Muscle layer of duodenum (tissue), 2 donors: Measurements from ENCODE around the gene SNRNP27.
"Not testable (repeated sequence)": the region's sequence is repeated elsewhere in the genome, so short reads cannot be mapped to it uniquely, and the experiment has no call there.

Experiments
- H3K27ac ChIP-seq: one replicate; pipeline ENCODE4 v1.7.0; 2013; ENCODE audit warnings: mild to moderate bottlenecking, low read length
- H3K27me3 ChIP-seq: one replicate; pipeline ENCODE4 v1.7.0; 2013; ENCODE audit warnings: low read depth, mild to moderate bottlenecking, control low read depth, low read length
- H3K36me3 ChIP-seq, 2 donors: one replicate each; pipeline ENCODE4 v1.7.0; 2013; ENCODE audit warnings: low read length in 2 of 2, control low read depth in 1 of 2, mild to moderate bottlenecking in 1 of 2; ENCODE audit not compliant: insufficient read depth in 2 of 2, control insufficient read depth in 1 of 2
- H3K4me1 ChIP-seq, 2 donors: one replicate each; pipeline ENCODE4 v1.7.0; 2013; ENCODE audit warnings: low read length in 2 of 2, mild to moderate bottlenecking in 2 of 2, control low read depth in 1 of 2, moderate library complexity in 1 of 2; ENCODE audit not compliant: insufficient read depth in 2 of 2, control insufficient read depth in 1 of 2
- H3K4me3 ChIP-seq, 2 donors: one replicate each; pipeline ENCODE4 v1.7.0; 2013; ENCODE audit warnings: low read length in 2 of 2, low read depth in 1 of 2, mild to moderate bottlenecking in 1 of 2
- H3K9me3 ChIP-seq, 2 donors: one replicate each; pipeline ENCODE4 v1.7.0; 2013; ENCODE audit warnings: low read length in 2 of 2, control low read depth in 1 of 2, mild to moderate bottlenecking in 1 of 2; ENCODE audit not compliant: control insufficient read depth in 1 of 2
- donor health status: healthy.

SNRNP27 gene

GRCh38 chr2:69890881-69891280, 2.9 kb upstream of the SNRNP27 start:
- no peak overlapping the region for H3K27ac ChIP-seq
- no peak overlapping the region for H3K4me3 ChIP-seq
- H3K4me1 ChIP-seq = peaks cover 0 to 13% of the 10 kb centered on the region in 2 donors
- H3K36me3 ChIP-seq = peaks cover 0 to 4% of the 10 kb centered on the region in 2 donors
- no peaks in the 10 kb centered on the region for H3K9me3 ChIP-seq
- H3K27me3 ChIP-seq = no peaks in the 10 kb centered on the region

DNA sequence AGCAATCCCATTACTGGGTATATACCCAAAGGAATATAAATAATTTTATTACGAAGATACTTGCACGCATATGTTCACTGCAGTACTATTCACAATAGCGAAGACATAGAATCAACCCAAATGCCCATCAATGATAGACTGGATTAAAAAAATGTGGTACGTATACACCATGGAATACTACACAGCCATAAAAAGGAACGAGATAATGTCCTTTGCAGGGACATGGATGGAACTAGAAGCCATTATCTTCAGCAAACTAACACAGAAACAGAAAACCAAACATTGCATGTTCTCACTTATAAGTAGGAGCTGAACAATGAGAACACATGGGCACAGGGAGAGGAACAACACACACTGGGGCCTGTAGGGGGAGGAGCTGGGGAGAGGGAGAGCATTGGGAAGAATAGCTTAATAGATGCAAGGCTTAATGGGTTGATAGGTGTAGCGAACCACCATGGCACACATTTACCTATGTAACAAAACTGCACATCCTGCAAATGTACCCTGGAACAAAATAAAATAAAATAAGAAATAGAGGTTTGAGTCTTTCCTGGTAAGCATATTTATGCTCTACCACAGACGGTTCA, 825 bp upstream of the SNRNP27 start:
- H3K4me3 ChIP-seq = peak overlapping the region in 1 of 2 donors; percentile 93
- H3K9me3 ChIP-seq, H3K27me3 ChIP-seq, H3K27ac ChIP-seq: not testable (repeated sequence)
- H3K36me3 ChIP-seq = peaks cover 12 to 22% of the 10 kb centered on the region in 2 donors
- peaks cover 0 to 13% of the 10 kb centered on the region in 2 donors for H3K4me1 ChIP-seq

GRCh38 chr2:69894737-69895136, 981 bp downstream of the SNRNP27 start:
- Histone ChIP-seq H3K36me3 (peaks cover 17 to 30% of the 10 kb centered on the region in 2 donors), H3K4me1 (peaks cover 0 to 13% of the 10 kb centered on the region in 2 donors), H3K4me3 (peak overlapping the region; percentile 93 to 96)
- not testable (repeated sequence) for H3K27me3 ChIP-seq, H3K9me3 ChIP-seq, H3K27ac ChIP-seq

DNA sequence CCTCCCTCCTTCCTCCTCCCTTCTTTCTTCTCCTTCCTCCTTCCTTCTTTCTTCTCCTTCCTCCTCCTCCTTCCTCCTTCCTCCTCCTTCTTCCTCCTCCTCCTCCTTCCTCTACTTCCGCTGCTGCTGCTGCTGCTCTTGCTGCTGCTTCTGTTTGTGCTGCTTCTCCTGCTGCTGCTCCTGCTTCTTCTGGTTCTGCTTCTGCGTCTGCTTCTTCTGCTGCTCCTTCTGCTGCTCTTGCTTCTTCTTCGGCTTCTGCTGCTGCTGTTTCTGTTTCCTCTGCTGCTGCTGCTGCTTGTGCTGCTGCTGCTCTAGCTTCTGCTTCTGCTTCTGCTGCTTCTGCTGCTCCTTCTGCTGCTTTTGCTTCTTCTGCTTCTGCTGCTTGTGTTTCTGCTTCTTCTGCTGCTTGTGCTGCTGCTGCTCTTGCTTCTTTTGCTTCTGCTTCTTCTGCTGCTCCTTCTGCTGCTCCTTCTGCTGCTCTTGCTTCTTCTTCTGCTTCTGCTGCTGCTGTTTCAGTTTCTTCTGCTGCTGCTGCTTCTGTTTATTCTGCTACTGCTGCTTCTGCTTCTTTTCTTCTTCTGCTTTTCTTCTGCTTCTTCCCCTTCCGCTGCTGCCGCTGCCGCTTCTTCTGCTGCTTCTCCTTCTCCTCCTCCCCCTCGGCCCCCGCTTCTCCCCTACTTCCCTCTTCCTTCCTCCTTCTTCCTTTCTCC, 8.6 kb downstream of the SNRNP27 start:
- no peaks in the 10 kb centered on the region for H3K27me3 ChIP-seq
- peaks cover 43 to 45% of the 10 kb centered on the region in 2 donors for H3K36me3 ChIP-seq
- no peaks in the 10 kb centered on the region for H3K9me3 ChIP-seq
- no peaks in the 10 kb centered on the region for H3K4me1 ChIP-seq
- no peak overlapping the region for H3K4me3 ChIP-seq
- H3K27ac ChIP-seq = no peak overlapping the region

GRCh38 chr2:69907216-69907615, 13.5 kb downstream of the SNRNP27 start:
- H3K27me3 ChIP-seq = no peaks in the 10 kb centered on the region
- no peak overlapping the region for H3K4me3 ChIP-seq
- peaks cover 37 to 38% of the 10 kb centered on the region in 2 donors for H3K36me3 ChIP-seq
- no peaks in the 10 kb centered on the region for H3K4me1 ChIP-seq
- no peaks in the 10 kb centered on the region for H3K9me3 ChIP-seq
- H3K27ac ChIP-seq = no peak overlapping the region

DNA sequence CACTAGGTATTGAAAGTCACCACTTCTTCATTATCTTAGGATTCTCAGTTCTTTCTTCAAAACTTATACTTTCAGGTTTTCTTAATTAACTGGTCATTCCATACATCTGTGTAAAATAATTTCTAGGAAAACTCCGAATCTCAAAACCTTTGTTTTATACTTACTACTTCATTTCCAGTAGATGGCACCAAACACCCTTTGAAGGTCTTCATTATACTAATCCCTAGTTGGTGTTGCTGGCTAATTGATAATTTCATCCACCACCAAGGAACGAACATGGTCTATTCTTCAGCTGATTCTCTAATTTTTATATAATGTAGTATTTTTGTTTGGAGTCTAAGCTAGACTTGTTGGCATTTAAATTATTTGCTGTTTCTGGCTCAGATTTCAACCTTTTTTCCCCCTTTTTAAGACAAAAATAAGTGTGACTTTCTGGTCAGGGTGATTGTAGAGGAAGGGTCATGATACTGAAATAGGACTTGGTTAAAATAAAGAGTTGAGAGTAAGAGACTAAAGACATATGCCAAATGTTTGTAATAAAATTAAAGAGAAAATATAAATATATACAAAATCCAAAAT, 18.3 kb downstream of the SNRNP27 start:
- Histone ChIP-seq H3K4me1 (peaks cover 0 to 14% of the 10 kb centered on the region in 2 donors), H3K27me3 (no peaks in the 10 kb centered on the region), H3K4me3 (no peak overlapping the region), H3K9me3 (no peaks in the 10 kb centered on the region), H3K27ac (peak overlapping the region; percentile 35), H3K36me3 (peaks cover 20 to 25% of the 10 kb centered on the region in 2 donors)

- H3K4me3 ChIP-seq = peak overlapping the region; percentile 66 to 94
- H3K4me1 ChIP-seq = peaks cover 0 to 18% of the 10 kb centered on the region in 2 donors
- no peaks in the 10 kb centered on the region for H3K9me3 ChIP-seq
- no peaks in the 10 kb centered on the region for H3K27me3 ChIP-seq
- peaks cover 2 to 14% of the 10 kb centered on the region in 2 donors for H3K36me3 ChIP-seq
- H3K27ac ChIP-seq = peak overlapping the region; percentile 96
Observed at GRCh38 chr2:69914164-69914949, 20.6 kb downstream of the SNRNP27 start.

DNA sequence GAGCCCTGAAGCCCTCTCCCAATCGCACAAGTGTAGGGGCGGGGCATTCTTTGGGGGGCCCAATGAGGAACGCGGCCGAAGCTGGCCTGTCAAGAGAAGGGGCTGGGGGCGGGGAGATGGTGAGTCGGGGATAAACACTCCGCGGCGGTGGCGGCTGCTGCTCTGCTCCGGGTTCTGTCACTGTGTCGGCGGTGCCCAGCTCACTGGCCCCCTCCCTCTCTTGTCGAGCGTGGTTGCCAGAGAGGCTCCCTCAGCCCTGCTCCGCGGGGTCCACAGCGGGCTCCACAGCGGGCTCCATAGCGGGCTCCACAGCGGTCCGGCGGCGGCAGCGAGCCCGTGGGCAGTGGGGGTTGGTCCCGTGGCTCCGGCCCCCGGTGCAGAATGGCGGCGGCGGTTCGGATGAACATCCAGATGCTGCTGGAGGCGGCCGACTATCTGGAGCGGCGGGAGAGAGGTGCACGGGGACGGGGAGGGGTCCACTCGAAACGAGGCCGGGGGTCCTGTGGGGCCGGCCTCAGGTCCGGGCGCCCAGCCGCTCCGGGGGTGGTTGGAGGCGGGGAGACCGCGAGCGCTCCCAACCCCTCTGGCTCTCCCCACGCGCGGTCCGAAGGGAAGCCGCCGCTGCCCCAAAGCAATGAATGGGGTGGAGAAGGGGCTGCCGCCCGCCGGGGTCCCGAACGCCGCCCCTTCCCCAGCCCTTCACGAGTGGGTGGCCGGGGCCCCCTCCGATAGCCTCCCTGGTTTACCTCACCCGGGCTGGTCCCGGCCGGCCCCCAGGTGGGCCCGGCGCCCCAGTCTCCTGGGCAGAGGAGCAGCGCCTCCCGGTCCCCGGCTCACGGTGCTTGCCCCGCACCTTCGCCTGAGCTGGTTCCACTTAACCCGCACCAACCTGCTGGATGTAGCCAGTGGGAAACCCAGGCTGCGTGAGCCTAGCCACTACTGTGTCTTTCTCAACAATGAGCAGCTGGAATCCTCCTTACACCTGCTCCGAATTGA, 21.5 kb downstream of the SNRNP27 start, which contains the start of gene MXD1:
MXD1 (plus strand) TSS at position 160 of the 996 bp plus-strand sequence; CDS start at position 382, 222 bp downstream.
- Histone ChIP-seq H3K36me3 (peaks cover 4 to 14% of the 10 kb centered on the region in 2 donors), H3K27ac (peak within 1 kb of the TSS; percentile 96), H3K9me3 (no peaks in the 10 kb centered on the region), H3K27me3 (no peaks in the 10 kb centered on the region), H3K4me1 (peaks cover 0 to 18% of the 10 kb centered on the region in 2 donors), H3K4me3 (peak within 1 kb of the TSS; percentile 74 to 94)

- Histone ChIP-seq H3K9me3 (no peaks in the 10 kb centered on the region), H3K4me3 (peak overlapping the region; percentile 74 to 94), H3K36me3 (peaks cover 6 to 15% of the 10 kb centered on the region in 2 donors), H3K27me3 (no peaks in the 10 kb centered on the region), H3K27ac (peak overlapping the region; percentile 89), H3K4me1 (peaks cover 0 to 18% of the 10 kb centered on the region in 2 donors)
Observed at GRCh38 chr2:69916106-69916505, 22.4 kb downstream of the SNRNP27 start.

- Histone ChIP-seq H3K4me1 (peaks cover 0 to 18% of the 10 kb centered on the region in 2 donors), H3K9me3 (no peaks in the 10 kb centered on the region), H3K4me3 (peak overlapping the region; percentile 74 to 94), H3K36me3 (peaks cover 18 to 23% of the 10 kb centered on the region in 2 donors), H3K27me3 (no peaks in the 10 kb centered on the region), H3K27ac (peak overlapping the region; percentile 89)
Observed at GRCh38 chr2:69917852-69918251, 24.1 kb downstream of the SNRNP27 start.
